Ovary (tissue), 9 donors: ENCODE results near the gene LARGE1. TPM values are rescaled to one million over a fixed set of nuclear protein-coding genes. Genes with fewer than 3 reads are reported as not detected.

Experiments
- DNase-seq, 5 donors: peaks; one replicate each; pipeline ENCODE4 v3.0.0-alpha.2; 2019 to 2020
- H3K27ac ChIP-seq, 2 donors: fragments of 200-600 bp; one replicate each; pipeline versions ENCODE4 v1.5.1 to v1.8.0; 2019 to 2022
- H3K27me3 ChIP-seq: fragments of 200-600 bp; one replicate; pipeline ENCODE4 v1.8.0; 2022
- H3K36me3 ChIP-seq: fragments of 200-600 bp; sonication (generic); one replicate; pipeline ENCODE4 v1.5.1; 2019
- H3K4me1 ChIP-seq: one replicate; pipeline ENCODE4 v1.8.1; 2013; ENCODE audit warnings: mild to moderate bottlenecking, moderate library complexity; ENCODE audit not compliant: insufficient read depth
- H3K4me3 ChIP-seq: fragments of 200-600 bp; sonication (generic); one replicate; pipeline ENCODE4 v1.5.1; 2017
- H3K9me3 ChIP-seq, 2 donors: fragments of 200-600 bp in 1 of 2; sonication (generic) in 1 of 2; one replicate each; pipeline versions ENCODE4 v1.5.1 to v1.8.1; 2013 to 2019; ENCODE audit warnings: mild to moderate bottlenecking in 1 of 2, moderate library complexity in 1 of 2
- CTCF ChIP-seq, 3 donors: fragments of 450-650 bp in 2 of 3; fragments of 200-600 bp in 1 of 3; IDR thresholded peaks; one replicate each; pipeline versions ENCODE4 v1.5.1 to v1.8.0; 2016 to 2022; ENCODE audit warnings: antibody characterized with exemption in 3 of 3, mild to moderate bottlenecking in 1 of 3
- EP300 ChIP-seq: sonication (generic); formaldehyde crosslinking; IDR thresholded peaks from one replicate; pipeline ENCODE4 v1.6.1; 2017; ENCODE audit warnings: antibody characterized with exemption
- POLR2A ChIP-seq: fragments of 450-650 bp; IDR thresholded peaks from one replicate; pipeline ENCODE4 v1.6.1; 2017; ENCODE audit warnings: antibody characterized with exemption, mild to moderate bottlenecking, moderate library complexity
- WGBS, 3 donors: extraction: QIAGEN DNeasy Blood & Tissue Kit in 1 of 3; methylation state at CpG; one replicate each; pipeline versions ENCODE4 v1.1.5 to v1.1.7; 2013 to 2017; 5-methylcytosine and 5-hydroxymethylcytosine counted together
- intact Hi-C, 4 donors: fragments of 100-400 bp; cut with DNase I; formaldehyde crosslinking; loops; one replicate each; pipeline versions ENCODE4 v1.11.0 to v1.15.1; 2022 to 2023
- polyA plus RNA-seq, 2 donors: library from polyadenylated mRNA; stranded (reverse); fragments of 200-250 nt in 1 of 2; fragments of 350-450 nt in 1 of 2; fragmentation: Illumina TruSeq in 1 of 2; extraction: RNeasy Lipid Tissue Mini Kit (QIAGEN cat#74804) in 1 of 2; gene quantifications; one replicate each; pipeline ENCODE4 v1.2.3, GENCODE V29; 2013 to 2014
- total RNA-seq, 7 donors: library from RNA; depleted of rRNA in 2 of 7; stranded (reverse); fragments of >200 nt in 2 of 7; fragmentation: NEBNext Ultra II Directional in 3 of 7; extraction: Animal tissue kit (Norgen Biotek cat#: 25700) in 3 of 7; gene quantifications; one replicate each; pipeline versions ENCODE4 v1.1.0 to v1.2.4, GENCODE V29; 2016 to 2023
- donor health status: DM: no; HTN: no; CAD: no; lungs with moderate emphysema.
- donor health status: DM: no; HTN: no; CAD: no.
- donor health status: Bipolar disorder and iron deficiency.
- donor health status: DM: yes; HTN: yes; CAD: no.
- donor health status: DM: no; HTN: no; CAD: no.
- donor health status: DM: yes; HTN: yes; CAD: no.

Gene LARGE1
- total and polyA plus RNA-seq, 9 donors = 13.4 to 67.6 (median 36.8) TPM

- no peak for TF ChIP-seq EP300
- no peak for TF ChIP-seq POLR2A
- no peak for TF ChIP-seq CTCF (IDR thresholded peaks at IDR 0.05)
- Histone ChIP-seq H3K9me3 (no peaks in the 10 kb centered on the region), H3K4me1 (peaks cover 26% of the 10 kb centered on the region), H3K36me3 (no peaks in the 10 kb centered on the region), H3K4me3 (no peak overlapping the region), H3K27me3 (no peaks in the 10 kb centered on the region), H3K27ac (no peak overlapping the region)
- WGBS, 3 donors = 59 to 68% (median 61%) methylated on average over 12 of the region's 12 CpGs
- no peak for DNase-seq
- intact Hi-C loops = no loop called here
Observed at GRCh38 chr22:33896575-33897447, 23.5 kb downstream of the LARGE1 start.

GRCh38 chr22:33896154-33896553 is 24.1 kb downstream of the LARGE1 start:
- 94% methylated on average over 3 of the region's 3 CpGs for WGBS, 3 donors
- Histone ChIP-seq H3K4me3 (no peak overlapping the region), H3K4me1 (peaks cover 24% of the 10 kb centered on the region), H3K27ac (no peak overlapping the region), H3K36me3 (no peaks in the 10 kb centered on the region), H3K9me3 (no peaks in the 10 kb centered on the region), H3K27me3 (no peaks in the 10 kb centered on the region)
- no peak for DNase-seq
- TF ChIP-seq CTCF (IDR thresholded peaks at IDR 0.05) (no peak), POLR2A (no peak)
- intact Hi-C loops = no loop called here

GRCh38 chr22:33895444-33895843 is 24.8 kb downstream of the LARGE1 start:
- H3K36me3 ChIP-seq = no peaks in the 10 kb centered on the region
- no peak for TF ChIP-seq POLR2A
- H3K4me3 ChIP-seq = no peak overlapping the region

DNA sequence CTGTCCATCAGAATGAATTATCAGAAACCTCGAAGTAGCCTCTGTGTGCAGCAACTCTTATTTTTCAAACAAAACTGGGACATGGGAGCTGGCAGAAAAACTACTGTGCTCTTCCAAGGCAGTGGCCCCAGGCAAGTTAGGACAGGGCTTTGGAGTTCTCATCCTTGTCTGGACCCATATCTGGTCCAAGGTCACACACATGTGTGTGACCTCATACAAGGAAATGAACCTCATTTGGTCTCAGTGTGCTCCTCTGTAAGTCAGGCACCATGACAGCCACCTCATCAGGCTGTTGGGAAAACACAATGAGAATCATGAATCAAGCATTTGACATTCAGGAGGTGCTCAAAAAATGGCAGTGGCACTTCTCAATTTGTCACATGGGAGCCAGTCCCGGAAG is 25.8 kb downstream of the LARGE1 start:
- H3K4me1 ChIP-seq = peaks cover 12% of the 10 kb centered on the region
- 90 to 93% (median 90%) methylated on average over 2 of the region's 2 CpGs for WGBS, 3 donors
- intact Hi-C loops = no loop called here
- TF ChIP-seq EP300 = no peak
- no peak for TF ChIP-seq POLR2A
- TF ChIP-seq CTCF (IDR thresholded peaks at IDR 0.05) = no peak
- no peak for DNase-seq
- no peaks in the 10 kb centered on the region for H3K27me3 ChIP-seq
- H3K36me3 ChIP-seq = no peaks in the 10 kb centered on the region
- no peak overlapping the region for H3K27ac ChIP-seq
- H3K9me3 ChIP-seq = no peaks in the 10 kb centered on the region
- no peak overlapping the region for H3K4me3 ChIP-seq

More at GRCh38 chr22:33895444-33895843, 24.8 kb downstream of the LARGE1 start:
- 94 to 100% (median 100%) methylated on average over 2 of the region's 2 CpGs for WGBS, 3 donors
- peaks cover 18% of the 10 kb centered on the region for H3K4me1 ChIP-seq
- intact Hi-C loops = no loop called here
- H3K27me3 ChIP-seq = no peaks in the 10 kb centered on the region
- no peaks in the 10 kb centered on the region for H3K9me3 ChIP-seq
- no peak overlapping the region for H3K27ac ChIP-seq
- DNase-seq = no peak

GRCh38 chr22:33894036-33894435 is 26.2 kb downstream of the LARGE1 start:
- H3K4me3 ChIP-seq = no peak overlapping the region
- no peak for DNase-seq
- H3K9me3 ChIP-seq = no peaks in the 10 kb centered on the region
- H3K27ac ChIP-seq = no peak overlapping the region
- intact Hi-C loops = no loop called here
- TF ChIP-seq EP300 (no peak), POLR2A (no peak), CTCF (IDR thresholded peaks at IDR 0.05) (no peak)
- no peaks in the 10 kb centered on the region for H3K36me3 ChIP-seq
- peaks cover 9% of the 10 kb centered on the region for H3K4me1 ChIP-seq
- H3K27me3 ChIP-seq = no peaks in the 10 kb centered on the region
